ENCODE measurements around the gene DENND10.
"Not testable (repeated sequence)": the region's sequence is repeated elsewhere in the genome, so short reads cannot be mapped to it uniquely, and the experiment has no call there.

DNA sequence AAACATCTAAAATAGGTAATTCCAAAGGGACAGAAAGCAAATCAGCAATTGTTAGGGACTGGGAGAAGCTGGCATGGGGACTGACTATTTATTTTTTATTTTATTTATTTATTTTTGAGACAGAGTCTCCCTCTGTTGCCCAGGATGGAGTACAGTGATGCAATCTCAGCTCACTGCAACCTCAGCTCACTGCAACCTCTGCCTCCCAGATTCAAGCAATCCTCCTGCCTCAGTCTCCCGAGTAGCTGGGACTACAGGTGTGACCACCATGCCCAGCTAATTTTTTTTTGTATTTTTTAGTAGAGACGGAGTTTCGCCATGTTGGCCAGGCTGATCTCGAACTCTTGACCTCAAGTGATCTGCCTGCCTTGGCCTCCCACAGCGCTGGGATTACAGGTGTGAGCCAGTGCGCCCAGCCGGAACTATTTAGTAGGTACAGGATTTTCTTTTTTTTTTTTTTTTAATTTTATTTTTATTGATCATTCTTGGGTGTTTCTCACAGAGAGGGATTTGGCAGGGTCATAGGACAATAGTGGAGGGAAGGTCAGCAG is 77.0 kb downstream of the DENND10 start:
- TF ChIP-seq, protein P1, sequence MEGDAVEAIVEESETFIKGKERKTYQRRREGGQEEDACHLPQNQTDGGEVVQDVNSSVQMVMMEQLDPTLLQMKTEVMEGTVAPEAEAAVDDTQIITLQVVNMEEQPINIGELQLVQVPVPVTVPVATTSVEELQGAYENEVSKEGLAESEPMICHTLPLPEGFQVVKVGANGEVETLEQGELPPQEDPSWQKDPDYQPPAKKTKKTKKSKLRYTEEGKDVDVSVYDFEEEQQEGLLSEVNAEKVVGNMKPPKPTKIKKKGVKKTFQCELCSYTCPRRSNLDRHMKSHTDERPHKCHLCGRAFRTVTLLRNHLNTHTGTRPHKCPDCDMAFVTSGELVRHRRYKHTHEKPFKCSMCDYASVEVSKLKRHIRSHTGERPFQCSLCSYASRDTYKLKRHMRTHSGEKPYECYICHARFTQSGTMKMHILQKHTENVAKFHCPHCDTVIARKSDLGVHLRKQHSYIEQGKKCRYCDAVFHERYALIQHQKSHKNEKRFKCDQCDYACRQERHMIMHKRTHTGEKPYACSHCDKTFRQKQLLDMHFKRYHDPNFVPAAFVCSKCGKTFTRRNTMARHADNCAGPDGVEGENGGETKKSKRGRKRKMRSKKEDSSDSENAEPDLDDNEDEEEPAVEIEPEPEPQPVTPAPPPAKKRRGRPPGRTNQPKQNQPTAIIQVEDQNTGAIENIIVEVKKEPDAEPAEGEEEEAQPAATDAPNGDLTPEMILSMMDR (IDR thresholded peaks at IDR 0.05; ENCODE audit: poor library complexity), result not testable (repeated sequence)
- TF ChIP-seq EZH2 (IDR thresholded peaks at IDR 0.05; ENCODE audit: borderline replicate concordance); EZH2phosphoT487 (IDR thresholded peaks at IDR 0.05; ENCODE audit: low read depth, severe bottlenecking, unreplicated experiment): not testable (repeated sequence)

Measured in hepatocyte (in vitro differentiated cells).